ACC112 (cell line): ENCODE data around the gene GPHN.

ENCODE experiments used
- H2AFZ ChIP-seq: fragments of 200-600 bp; sonication (generic); one replicate; pipeline ENCODE4 v1.6.0; 2017; ENCODE audit warnings: antibody characterized with exemption, low read length; ENCODE audit not compliant: unreplicated experiment
- H3K27ac ChIP-seq: fragments of 200-600 bp; sonication (generic); 2 replicates; pipeline ENCODE4 v1.5.1; 2014; ENCODE audit warnings: low read depth, mild to moderate bottlenecking, antibody characterized with exemption, low read length, moderate library complexity
- H3K27me3 ChIP-seq: fragments of 200-600 bp; sonication (generic); 2 replicates; pipeline ENCODE4 v1.6.1; 2014; ENCODE audit warnings: mild to moderate bottlenecking, antibody characterized with exemption, low read length, moderate library complexity, mixed read lengths; ENCODE audit not compliant: insufficient read depth
- H3K36me3 ChIP-seq: fragments of 200-600 bp; sonication (generic); 2 replicates; pipeline ENCODE4 v1.6.1; 2016; ENCODE audit warnings: mild to moderate bottlenecking, antibody characterized with exemption, low read length, moderate library complexity, mixed read lengths; ENCODE audit not compliant: insufficient read depth
- H3K4me1 ChIP-seq: fragments of 200-600 bp; sonication (generic); one replicate; pipeline ENCODE4 v1.6.1; 2016; ENCODE audit warnings: low read length, mixed read lengths; ENCODE audit not compliant: insufficient read depth, unreplicated experiment, control insufficient read depth
- H3K4me3 ChIP-seq: fragments of 200-600 bp; sonication (generic); 2 replicates; pipeline ENCODE4 v1.5.1; 2014; ENCODE audit warnings: mild to moderate bottlenecking, low read depth, low read length
- H3K79me2 ChIP-seq: fragments of 200-600 bp; sonication (generic); one replicate; pipeline ENCODE4 v1.6.0; 2016; ENCODE audit warnings: low read length; ENCODE audit not compliant: control insufficient read depth, unreplicated experiment, insufficient read depth

Gene GPHN

GRCh38 chr14:67077921-67078320, 570.0 kb downstream of the GPHN start:
- no peak overlapping the region for H3K4me3 ChIP-seq
- H3K79me2 ChIP-seq = no peaks in the 10 kb centered on the region
- no peak overlapping the region for H3K27ac ChIP-seq
- H3K27me3 ChIP-seq = no peaks in the 10 kb centered on the region
- no peak overlapping the region for H2AFZ ChIP-seq
- no peaks in the 10 kb centered on the region; the same call in 1 of the 2 replicates for H3K36me3 ChIP-seq
- H3K4me1 ChIP-seq = no peaks in the 10 kb centered on the region

GRCh38 chr14:67079846-67080245, 571.9 kb downstream of the GPHN start:
- H3K79me2 ChIP-seq = no peaks in the 10 kb centered on the region
- no peak overlapping the region for H3K27ac ChIP-seq
- no peaks in the 10 kb centered on the region; the same call in 1 of the 2 replicates for H3K36me3 ChIP-seq
- no peak overlapping the region for H2AFZ ChIP-seq
- H3K4me1 ChIP-seq = no peaks in the 10 kb centered on the region
- H3K27me3 ChIP-seq = no peaks in the 10 kb centered on the region
- no peak overlapping the region for H3K4me3 ChIP-seq

GRCh38 chr14:67108230-67108629, 600.3 kb downstream of the GPHN start:
- Histone ChIP-seq H3K4me1 (no peaks in the 10 kb centered on the region), H2AFZ (no peak overlapping the region), H3K4me3 (no peak overlapping the region), H3K79me2 (no peaks in the 10 kb centered on the region), H3K27ac (no peak overlapping the region), H3K27me3 (no peaks in the 10 kb centered on the region), H3K36me3 (peaks cover under 1% of the 10 kb centered on the region; the same call in 1 of the 2 replicates)

- no peak overlapping the region for H2AFZ ChIP-seq
- no peak overlapping the region for H3K27ac ChIP-seq
- H3K4me3 ChIP-seq = no peak overlapping the region
- no peaks in the 10 kb centered on the region; the same call in 1 of the 2 replicates for H3K36me3 ChIP-seq
- no peaks in the 10 kb centered on the region for H3K4me1 ChIP-seq
- no peaks in the 10 kb centered on the region for H3K27me3 ChIP-seq
- H3K79me2 ChIP-seq = no peaks in the 10 kb centered on the region
Observed at GRCh38 chr14:67111022-67111421, 603.1 kb downstream of the GPHN start.

- no peaks in the 10 kb centered on the region for H3K27me3 ChIP-seq
- no peak overlapping the region for H3K27ac ChIP-seq
- H3K36me3 ChIP-seq = no peaks in the 10 kb centered on the region
- no peaks in the 10 kb centered on the region for H3K79me2 ChIP-seq
- no peak overlapping the region for H2AFZ ChIP-seq
- H3K4me3 ChIP-seq = no peak overlapping the region
- H3K4me1 ChIP-seq = no peaks in the 10 kb centered on the region
Observed at GRCh38 chr14:67112344-67112743, 604.4 kb downstream of the GPHN start.

GRCh38 chr14:67127174-67127573, 619.2 kb downstream of the GPHN start:
- H3K4me3 ChIP-seq = no peak overlapping the region
- peaks cover 2% of the 10 kb centered on the region; the same call in 1 of the 2 replicates for H3K36me3 ChIP-seq
- H2AFZ ChIP-seq = no peak overlapping the region
- H3K27me3 ChIP-seq = no peaks in the 10 kb centered on the region
- H3K27ac ChIP-seq = no peak overlapping the region
- no peaks in the 10 kb centered on the region for H3K79me2 ChIP-seq
- no peaks in the 10 kb centered on the region for H3K4me1 ChIP-seq

- H2AFZ ChIP-seq = no peak overlapping the region
- no peaks in the 10 kb centered on the region for H3K79me2 ChIP-seq
- no peaks in the 10 kb centered on the region for H3K27me3 ChIP-seq
- no peaks in the 10 kb centered on the region for H3K4me1 ChIP-seq
- H3K4me3 ChIP-seq = no peak overlapping the region
- H3K27ac ChIP-seq = no peak overlapping the region
- no peaks in the 10 kb centered on the region for H3K36me3 ChIP-seq
Observed at GRCh38 chr14:67129768-67130167, 621.8 kb downstream of the GPHN start.

GRCh38 chr14:67131691-67132090, 623.7 kb downstream of the GPHN start:
- Histone ChIP-seq H2AFZ (no peak overlapping the region), H3K4me3 (no peak overlapping the region), H3K27ac (no peak overlapping the region), H3K27me3 (no peaks in the 10 kb centered on the region), H3K79me2 (no peaks in the 10 kb centered on the region), H3K36me3 (no peaks in the 10 kb centered on the region), H3K4me1 (no peaks in the 10 kb centered on the region)

GRCh38 chr14:67133144-67133543, 625.2 kb downstream of the GPHN start:
- no peaks in the 10 kb centered on the region for H3K36me3 ChIP-seq
- no peaks in the 10 kb centered on the region for H3K79me2 ChIP-seq
- H2AFZ ChIP-seq = no peak overlapping the region
- no peak overlapping the region for H3K27ac ChIP-seq
- no peaks in the 10 kb centered on the region for H3K27me3 ChIP-seq
- no peak overlapping the region for H3K4me3 ChIP-seq
- H3K4me1 ChIP-seq = no peaks in the 10 kb centered on the region

- no peaks in the 10 kb centered on the region for H3K4me1 ChIP-seq
- no peak overlapping the region for H2AFZ ChIP-seq
- no peaks in the 10 kb centered on the region for H3K79me2 ChIP-seq
- no peaks in the 10 kb centered on the region for H3K36me3 ChIP-seq
- H3K27ac ChIP-seq = no peak overlapping the region
- H3K27me3 ChIP-seq = no peaks in the 10 kb centered on the region
- H3K4me3 ChIP-seq = no peak overlapping the region
Observed at GRCh38 chr14:67133595-67134441, 625.9 kb downstream of the GPHN start.

- Histone ChIP-seq H2AFZ (no peak overlapping the region), H3K4me1 (no peaks in the 10 kb centered on the region), H3K79me2 (no peaks in the 10 kb centered on the region)
Observed at GRCh38 chr14:67137744-67138371, 629.9 kb downstream of the GPHN start.

More at GRCh38 chr14:67137744-67138371, 629.9 kb downstream of the GPHN start:
- Histone ChIP-seq H3K27ac (no peak overlapping the region), H3K27me3 (no peaks in the 10 kb centered on the region), H3K36me3 (no peaks in the 10 kb centered on the region), H3K4me3 (no peak overlapping the region)
